ENCODE measurements around the gene MRPL10. TPM values are rescaled to one million over a fixed set of nuclear protein-coding genes. Genes with fewer than 3 reads are reported as not detected.

MRPL10 gene
- total RNA-seq, 4 donors from 2014 or later = 14.7 to 44.1 (median 27.7) TPM

DNA sequence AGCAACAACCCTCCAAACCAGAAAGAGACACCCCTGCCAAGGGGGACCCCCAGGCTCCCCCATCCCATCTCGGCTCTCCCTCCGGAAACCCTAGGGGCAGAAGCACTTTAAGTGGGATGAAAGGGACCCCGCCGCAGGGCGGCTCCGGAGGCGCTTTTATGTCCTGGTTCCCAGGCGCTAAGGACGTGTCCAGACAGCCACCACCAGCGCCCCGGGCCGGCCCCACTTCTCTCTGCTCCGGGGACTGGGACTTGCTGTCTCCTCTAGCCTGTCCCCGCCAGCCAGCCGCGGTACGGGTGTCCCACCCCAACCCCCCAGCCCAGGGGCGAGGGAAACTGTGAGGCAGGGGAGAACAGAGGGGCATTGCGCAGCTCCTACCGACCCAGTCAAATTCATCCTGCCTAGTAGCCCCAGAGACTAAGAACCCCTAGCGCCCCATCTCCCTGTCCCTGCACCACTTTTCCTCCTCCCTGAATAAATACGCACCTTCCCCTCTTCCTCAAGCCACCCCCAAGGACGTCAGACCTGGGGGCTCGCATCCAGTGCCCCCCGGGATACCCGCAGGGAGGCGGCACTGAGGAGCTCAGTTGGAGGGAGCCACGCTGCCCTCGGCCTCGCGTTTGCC is 15.5 kb upstream of the MRPL10 start:
- no peaks in the 10 kb centered on the region for H3K36me3 ChIP-seq
- peaks cover 10 to 11% of the 10 kb centered on the region in 2 donors for H3K27me3 ChIP-seq
- intact Hi-C loops (cut with DNase I; ENCODE audit: low total_unique reads) = no loop called here
- H3K4me1 ChIP-seq = peaks cover 0 to 8% of the 10 kb centered on the region in 2 donors
- no peaks in the 10 kb centered on the region for H3K9me3 ChIP-seq
- TF ChIP-seq, protein P1, sequence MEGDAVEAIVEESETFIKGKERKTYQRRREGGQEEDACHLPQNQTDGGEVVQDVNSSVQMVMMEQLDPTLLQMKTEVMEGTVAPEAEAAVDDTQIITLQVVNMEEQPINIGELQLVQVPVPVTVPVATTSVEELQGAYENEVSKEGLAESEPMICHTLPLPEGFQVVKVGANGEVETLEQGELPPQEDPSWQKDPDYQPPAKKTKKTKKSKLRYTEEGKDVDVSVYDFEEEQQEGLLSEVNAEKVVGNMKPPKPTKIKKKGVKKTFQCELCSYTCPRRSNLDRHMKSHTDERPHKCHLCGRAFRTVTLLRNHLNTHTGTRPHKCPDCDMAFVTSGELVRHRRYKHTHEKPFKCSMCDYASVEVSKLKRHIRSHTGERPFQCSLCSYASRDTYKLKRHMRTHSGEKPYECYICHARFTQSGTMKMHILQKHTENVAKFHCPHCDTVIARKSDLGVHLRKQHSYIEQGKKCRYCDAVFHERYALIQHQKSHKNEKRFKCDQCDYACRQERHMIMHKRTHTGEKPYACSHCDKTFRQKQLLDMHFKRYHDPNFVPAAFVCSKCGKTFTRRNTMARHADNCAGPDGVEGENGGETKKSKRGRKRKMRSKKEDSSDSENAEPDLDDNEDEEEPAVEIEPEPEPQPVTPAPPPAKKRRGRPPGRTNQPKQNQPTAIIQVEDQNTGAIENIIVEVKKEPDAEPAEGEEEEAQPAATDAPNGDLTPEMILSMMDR (IDR thresholded peaks at IDR 0.05) = no peak
- TF ChIP-seq POLR2A (IDR thresholded peaks at IDR 0.05) = no peak
- no peak overlapping the region for H3K4me3 ChIP-seq
- DNase-seq = no peak
- H3K27ac ChIP-seq = no peak overlapping the region

DNA sequence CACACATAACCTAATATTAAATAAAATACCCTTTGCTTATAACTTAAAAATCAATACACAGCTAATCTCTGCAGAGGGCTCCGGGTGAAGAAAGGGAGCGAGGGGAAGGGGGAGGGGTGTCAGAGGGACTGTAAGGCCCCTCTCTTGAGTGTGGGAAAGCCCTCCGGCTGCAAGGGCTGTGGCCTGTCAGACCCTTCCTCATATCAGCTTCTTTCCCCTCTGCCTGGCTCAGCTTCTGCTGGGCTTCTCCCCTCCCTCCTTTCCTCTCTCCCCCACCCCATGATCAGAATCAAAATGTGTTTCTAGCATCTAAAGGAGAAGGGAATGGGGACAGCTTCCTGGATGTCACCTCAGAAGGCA is 14.4 kb upstream of the MRPL10 start:
- no peak overlapping the region for H3K27ac ChIP-seq
- H3K27me3 ChIP-seq = peaks cover 5% of the 10 kb centered on the region in 2 donors
- H3K36me3 ChIP-seq = no peaks in the 10 kb centered on the region
- H3K4me1 ChIP-seq = peaks cover 0 to under 1% of the 10 kb centered on the region in 2 donors
- TF ChIP-seq, protein P1 (IDR thresholded peaks at IDR 0.05) = no peak
- no peak for TF ChIP-seq POLR2A (IDR thresholded peaks at IDR 0.05)
- DNase-seq = no peak
- intact Hi-C loops (cut with DNase I; ENCODE audit: low total_unique reads) = no loop called here
- H3K4me3 ChIP-seq = no peak overlapping the region
- no peaks in the 10 kb centered on the region for H3K9me3 ChIP-seq

DNA sequence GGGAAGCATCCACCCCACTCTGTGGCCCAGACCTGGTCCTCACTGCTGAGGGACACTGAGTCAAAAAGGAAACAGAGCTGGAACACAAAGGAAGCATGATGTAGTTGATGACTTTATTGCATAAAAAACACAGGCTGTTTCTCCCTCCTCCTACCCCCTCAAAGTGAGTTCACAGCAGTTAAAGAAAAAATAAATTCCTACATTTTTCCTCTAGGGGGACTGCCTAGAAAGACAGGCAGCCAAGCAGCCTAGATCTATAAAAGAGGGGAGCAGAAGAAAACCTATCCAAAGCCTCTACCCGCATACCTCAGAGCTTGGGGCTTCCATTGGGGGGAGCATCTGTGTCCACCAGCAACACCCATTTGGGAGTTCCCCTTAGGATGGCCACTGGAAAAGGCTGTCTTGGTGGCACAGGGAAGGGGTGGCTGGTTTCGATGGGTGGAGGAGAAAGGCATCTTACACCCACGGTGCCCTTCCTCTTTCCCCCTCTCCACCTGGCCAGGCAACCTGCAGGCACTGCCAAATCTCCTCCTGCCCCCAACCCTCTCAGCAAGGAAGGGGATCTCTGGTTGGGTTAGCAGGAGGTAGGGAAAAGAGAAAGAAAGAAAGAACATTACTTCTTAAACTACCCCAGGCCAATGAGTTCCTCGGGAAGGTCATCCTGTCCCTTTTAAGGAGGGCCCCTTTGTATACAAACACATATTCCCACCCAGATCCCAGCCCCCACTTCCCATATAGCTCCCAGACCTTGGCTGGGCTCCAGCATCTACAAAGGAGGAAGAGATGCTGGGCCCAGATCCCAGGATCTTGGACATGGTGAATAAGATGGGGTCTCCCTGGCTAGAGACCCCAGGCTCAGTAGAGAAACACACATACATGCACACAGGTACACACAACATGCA is 13.7 kb upstream of the MRPL10 start:
- H3K9me3 ChIP-seq = no peaks in the 10 kb centered on the region
- no peak overlapping the region for H3K27ac ChIP-seq
- H3K27me3 ChIP-seq = peaks cover 5% of the 10 kb centered on the region in 2 donors
- TF ChIP-seq, protein P1 (IDR thresholded peaks at IDR 0.05) = no peak
- TF ChIP-seq POLR2A (IDR thresholded peaks at IDR 0.05) = no peak
- intact Hi-C loops (cut with DNase I; ENCODE audit: low total_unique reads) = no loop called here
- H3K4me1 ChIP-seq = no peaks in the 10 kb centered on the region
- no peaks in the 10 kb centered on the region for H3K36me3 ChIP-seq
- H3K4me3 ChIP-seq = no peak overlapping the region
- no peak for DNase-seq

DNA sequence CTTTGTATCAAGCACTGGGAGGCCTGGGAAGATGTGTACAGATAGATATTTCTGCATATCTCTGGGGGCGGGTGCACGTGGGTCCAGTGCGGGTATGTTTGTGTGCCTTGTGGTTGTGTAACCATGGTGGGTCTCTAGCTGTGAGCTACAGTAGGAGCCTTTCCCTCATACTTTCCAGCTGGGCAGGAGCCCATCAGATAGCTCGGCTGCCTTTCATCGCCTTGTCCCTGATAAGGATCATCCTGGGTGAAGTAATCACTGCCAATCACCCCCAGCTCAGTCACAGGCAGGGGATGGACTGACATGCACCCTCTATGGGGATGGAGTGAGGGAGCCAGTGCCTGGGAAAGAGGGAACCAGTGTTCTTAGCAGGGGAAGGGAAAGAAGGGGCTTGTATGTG is 12.9 kb upstream of the MRPL10 start:
- no peak for TF ChIP-seq POLR2A (IDR thresholded peaks at IDR 0.05)
- no peaks in the 10 kb centered on the region for H3K4me1 ChIP-seq
- intact Hi-C loops (cut with DNase I; ENCODE audit: low total_unique reads) = no loop called here

DNA sequence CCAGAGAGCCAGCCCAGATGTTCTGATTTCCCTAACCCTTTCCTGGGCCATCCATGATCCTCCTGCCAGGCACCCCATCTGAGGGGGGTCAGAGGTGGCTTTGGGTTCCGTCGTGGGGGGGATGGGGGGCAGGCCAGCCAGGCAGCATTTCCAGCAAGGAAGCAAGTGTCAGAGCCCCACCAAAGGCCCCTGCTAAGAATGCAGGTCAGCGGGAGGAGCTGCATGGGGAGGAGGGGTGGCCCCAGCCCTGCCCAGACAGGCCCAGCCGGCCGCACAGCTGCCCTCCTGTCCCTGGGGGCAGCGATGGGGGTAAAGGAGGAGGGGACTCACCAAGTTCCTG is 12.0 kb upstream of the MRPL10 start:
- H3K4me3 ChIP-seq = no peak overlapping the region
- TF ChIP-seq, protein P1 (IDR thresholded peaks at IDR 0.05) = no peak
- no peak for TF ChIP-seq POLR2A (IDR thresholded peaks at IDR 0.05)
- peaks cover 5% of the 10 kb centered on the region in 2 donors for H3K27me3 ChIP-seq
- no peak for DNase-seq
- H3K9me3 ChIP-seq = no peaks in the 10 kb centered on the region
- no peaks in the 10 kb centered on the region for H3K36me3 ChIP-seq
- H3K27ac ChIP-seq = no peak overlapping the region
- H3K4me1 ChIP-seq = no peaks in the 10 kb centered on the region
- intact Hi-C loops (cut with DNase I; ENCODE audit: low total_unique reads) = no loop called here

More for the DNA sequence above, 12.9 kb upstream of the MRPL10 start:
- Histone ChIP-seq H3K36me3 (no peaks in the 10 kb centered on the region), H3K4me3 (no peak overlapping the region), H3K27me3 (peaks cover 5% of the 10 kb centered on the region in 2 donors), H3K27ac (no peak overlapping the region), H3K9me3 (no peaks in the 10 kb centered on the region)
- DNase-seq = no peak
